SKM-1 (cell line): Measurements from ENCODE around the gene FBXL5.
"Not testable (repeated sequence)": the region's sequence is repeated elsewhere in the genome, so short reads cannot be mapped to it uniquely, and the experiment has no call there.

Source experiments
- DNase-seq: peaks from one replicate; lab custom pipeline; 2025; ENCODE audit not compliant: unreplicated experiment; lab: John Stamatoyannopoulos, UW

FBXL5 gene

GRCh38 chr4:15652191-15652590 lies 3.0 kb downstream of the FBXL5 start:
- DNase-seq = no peak

- DNase-seq = no peak
These were observed 3.5 kb downstream of the FBXL5 start for GRCh38 chr4:15651676-15652075.

DNA sequence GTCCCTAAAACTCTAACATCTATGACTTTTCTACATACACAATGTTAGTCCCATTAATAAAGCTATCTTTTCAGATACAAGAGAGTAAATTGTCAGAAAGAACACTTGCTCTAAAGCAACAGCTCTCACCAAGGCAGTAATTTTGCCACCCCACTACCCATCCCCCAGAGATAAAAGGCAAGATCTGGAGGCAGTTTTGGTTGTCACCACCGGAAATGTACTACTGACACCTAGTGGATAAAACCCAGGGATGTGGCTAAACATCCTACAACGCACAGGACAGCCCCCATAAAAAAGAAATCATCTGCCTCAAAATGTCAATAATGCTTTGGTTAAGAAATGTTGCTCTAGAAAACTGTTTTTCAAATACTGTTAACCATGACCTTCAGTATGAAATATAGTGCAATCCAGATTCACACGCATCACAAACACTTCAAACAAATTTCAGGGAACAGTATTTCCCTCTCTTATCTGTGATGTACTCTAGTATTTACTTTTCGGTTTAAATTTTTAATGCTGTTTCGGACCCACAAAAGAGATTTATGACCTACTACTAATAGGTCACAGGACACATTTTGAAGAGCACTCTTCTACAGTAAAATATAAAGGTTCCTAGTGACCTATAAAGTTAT lies 5.1 kb downstream of the FBXL5 start:
- peak; percentile 12 for DNase-seq

- DNase-seq = no peak
These were observed 6.6 kb downstream of the FBXL5 start for GRCh38 chr4:15648600-15648999.

- no peak for DNase-seq
These were observed 16.7 kb downstream of the FBXL5 start for GRCh38 chr4:15638418-15638817.

- DNase-seq = no peak
These were observed 18.3 kb downstream of the FBXL5 start for GRCh38 chr4:15636818-15637217.

GRCh38 chr4:15617407-15617806 lies 37.8 kb downstream of the FBXL5 start:
- DNase-seq = not testable (repeated sequence)

DNA sequence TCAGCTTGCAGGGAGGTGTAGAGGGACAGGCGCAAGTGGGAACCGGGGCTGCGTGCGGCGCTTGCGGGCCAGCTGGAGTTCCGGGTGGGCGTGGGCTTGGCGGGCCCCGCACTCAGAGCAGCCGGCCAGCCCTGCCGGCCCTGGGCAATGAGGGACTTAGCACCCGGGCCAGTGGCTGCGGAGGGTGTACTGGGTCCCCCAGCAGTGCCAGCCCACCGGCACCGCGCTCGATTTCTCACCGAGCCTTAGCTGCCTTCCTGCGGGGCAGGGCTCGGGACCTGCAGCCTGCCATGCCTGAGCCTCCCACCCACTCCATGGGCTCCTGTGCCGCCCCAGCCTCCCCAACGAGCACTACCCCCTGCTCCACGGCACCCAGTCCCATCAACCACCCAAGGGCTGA lies 40.3 kb downstream of the FBXL5 start:
- not testable (repeated sequence) for DNase-seq

DNA sequence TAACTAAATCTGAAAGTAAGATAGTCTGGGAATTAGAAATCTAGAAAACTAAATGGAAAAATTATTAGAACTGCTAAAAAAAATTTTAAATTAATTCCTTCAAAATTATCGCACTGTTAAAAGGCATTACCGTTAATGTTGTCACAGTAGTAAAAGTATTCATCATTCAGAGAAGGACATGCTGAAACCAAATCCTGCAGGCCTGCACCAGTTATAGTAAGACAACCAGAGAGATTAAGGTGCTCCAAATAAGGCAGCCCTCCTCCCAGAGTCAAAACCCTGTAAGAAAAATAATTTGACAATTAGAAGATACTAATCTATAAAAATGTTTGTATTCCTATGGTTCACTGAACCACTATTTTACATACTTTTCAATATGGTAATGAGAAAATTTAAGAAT lies 43.0 kb downstream of the FBXL5 start:
- no peak for DNase-seq

DNA sequence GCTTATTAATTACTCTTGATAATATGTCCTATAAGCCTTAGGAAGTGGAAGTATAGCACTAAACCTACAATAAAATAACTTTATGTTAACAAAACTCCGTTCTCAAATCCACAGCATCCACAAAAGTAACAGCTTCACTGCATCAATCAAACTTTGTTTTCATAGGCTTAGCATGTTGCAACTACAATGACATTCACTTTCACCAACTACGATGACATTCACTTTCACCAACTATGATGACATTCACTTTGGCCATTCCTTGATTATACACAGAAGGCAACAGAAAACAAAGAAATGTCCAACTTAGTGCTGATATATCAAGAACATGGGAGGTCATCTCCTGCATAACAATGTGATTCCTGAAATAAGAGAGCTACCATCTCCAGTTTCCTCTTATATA lies 44.3 kb downstream of the FBXL5 start:
- DNase-seq = no peak

- DNase-seq = no peak
These were observed 49.6 kb downstream of the FBXL5 start for GRCh38 chr4:15605537-15605936.

- DNase-seq = no peak
These were observed 53.3 kb downstream of the FBXL5 start for GRCh38 chr4:15601862-15602261.

- DNase-seq = no peak
These were observed 55.0 kb downstream of the FBXL5 start for GRCh38 chr4:15600176-15600575.

- DNase-seq = no peak
These were observed 56.5 kb downstream of the FBXL5 start for GRCh38 chr4:15598644-15599043.

DNA sequence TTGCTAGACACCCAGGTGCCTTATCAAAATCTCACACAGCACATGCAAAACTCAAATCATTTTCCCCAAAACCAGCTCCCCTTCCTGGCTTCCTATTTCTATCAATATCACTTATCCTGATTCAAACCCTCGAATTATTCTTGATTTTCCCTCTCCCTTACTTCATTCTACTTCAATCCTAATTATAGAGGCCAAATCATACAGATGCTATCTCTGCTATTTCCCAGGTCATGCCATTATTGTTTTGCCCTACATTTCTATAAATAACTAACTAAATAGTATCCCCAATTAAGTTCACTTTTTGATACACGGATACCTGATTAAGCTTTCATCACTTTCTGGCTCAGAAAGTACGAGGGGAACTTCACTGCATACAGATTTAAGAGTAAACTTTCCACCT lies 62.4 kb downstream of the FBXL5 start:
- DNase-seq = no peak

- DNase-seq = no peak
These were observed 67.5 kb downstream of the FBXL5 start for GRCh38 chr4:15587649-15588048.

- DNase-seq = peak; percentile 9
These were observed 69.1 kb downstream of the FBXL5 start for GRCh38 chr4:15586066-15586465.

GRCh38 chr4:15585331-15585730 lies 69.8 kb downstream of the FBXL5 start:
- DNase-seq = no peak

DNA sequence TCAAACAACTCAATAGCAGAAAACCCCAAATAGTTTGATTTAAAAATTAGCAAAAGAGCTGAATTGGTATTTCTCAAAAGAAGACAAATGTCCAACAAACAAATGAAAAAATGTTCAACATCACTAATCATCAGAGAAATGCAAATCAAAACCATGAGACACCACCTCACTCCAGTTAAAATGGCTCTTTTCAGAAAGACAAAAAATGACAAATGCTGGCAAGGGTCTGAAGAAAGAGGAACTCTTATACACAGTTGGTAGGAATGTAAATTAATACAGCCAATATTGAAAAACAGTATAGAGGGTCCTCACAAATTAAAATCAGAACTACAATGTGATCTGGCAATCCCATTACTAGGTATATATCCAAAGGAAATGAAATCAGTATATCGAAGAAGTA lies 70.4 kb downstream of the FBXL5 start:
- no peak for DNase-seq

- no peak for DNase-seq
These were observed 77.6 kb downstream of the FBXL5 start for GRCh38 chr4:15577508-15577907.

DNA sequence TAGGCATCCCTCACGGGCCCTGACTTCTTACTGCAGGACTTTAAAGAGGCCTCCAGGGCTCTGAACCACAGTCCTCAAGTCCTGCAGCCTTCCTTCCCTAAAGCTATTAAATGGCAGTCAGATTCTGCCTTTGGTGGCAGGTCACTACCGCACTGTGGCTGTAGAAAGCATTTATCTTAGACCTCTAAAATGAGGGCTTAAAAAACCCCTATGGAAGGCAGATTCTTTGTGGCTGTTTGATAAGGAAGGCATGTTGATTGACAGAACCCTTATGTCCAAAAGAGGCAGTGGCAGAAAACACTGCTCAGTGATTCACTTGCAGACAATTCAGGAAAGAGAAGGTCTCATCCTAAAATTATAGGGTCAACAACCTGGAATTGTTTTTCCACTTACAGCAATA lies 79.2 kb downstream of the FBXL5 start:
- DNase-seq = no peak

DNA sequence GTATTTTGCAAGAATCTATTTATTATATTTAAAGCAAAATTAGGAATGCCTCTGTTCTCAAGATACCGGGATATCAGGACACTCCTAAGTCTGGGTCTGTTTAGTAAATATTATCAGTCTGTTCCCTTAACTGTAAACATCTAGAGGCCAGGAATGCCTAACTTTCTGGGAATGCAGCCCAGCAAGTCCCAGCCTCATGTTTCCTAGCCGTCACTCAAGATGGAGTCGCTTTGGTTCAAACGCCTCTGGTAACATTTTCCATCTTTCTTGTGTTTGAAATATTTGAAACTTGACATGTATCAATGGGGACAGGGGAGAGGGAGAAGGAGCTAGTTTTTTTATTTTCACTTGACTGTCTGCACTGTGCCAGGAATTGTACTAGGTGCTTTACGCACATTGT lies 85.4 kb downstream of the FBXL5 start:
- no peak for DNase-seq

DNA sequence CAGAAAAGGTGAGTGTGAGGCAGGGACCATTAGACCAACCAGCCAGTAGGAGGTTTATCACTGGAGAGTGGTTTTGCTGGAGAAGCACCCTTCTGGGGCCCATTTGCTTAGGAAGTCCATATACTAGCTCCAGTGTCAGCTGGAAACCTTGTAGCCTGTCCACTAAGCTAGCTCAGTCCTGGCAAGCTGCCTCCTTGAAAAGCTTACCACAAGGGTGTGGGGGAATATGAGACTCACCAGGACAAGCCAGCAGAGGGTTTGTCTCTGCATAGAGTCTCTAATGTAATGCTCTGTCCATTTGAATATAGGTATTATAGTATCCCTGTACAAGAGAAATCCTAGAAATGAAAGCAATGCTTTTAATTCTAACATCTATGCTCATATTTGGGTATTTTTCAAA lies 86.3 kb downstream of the FBXL5 start:
- no peak for DNase-seq

DNA sequence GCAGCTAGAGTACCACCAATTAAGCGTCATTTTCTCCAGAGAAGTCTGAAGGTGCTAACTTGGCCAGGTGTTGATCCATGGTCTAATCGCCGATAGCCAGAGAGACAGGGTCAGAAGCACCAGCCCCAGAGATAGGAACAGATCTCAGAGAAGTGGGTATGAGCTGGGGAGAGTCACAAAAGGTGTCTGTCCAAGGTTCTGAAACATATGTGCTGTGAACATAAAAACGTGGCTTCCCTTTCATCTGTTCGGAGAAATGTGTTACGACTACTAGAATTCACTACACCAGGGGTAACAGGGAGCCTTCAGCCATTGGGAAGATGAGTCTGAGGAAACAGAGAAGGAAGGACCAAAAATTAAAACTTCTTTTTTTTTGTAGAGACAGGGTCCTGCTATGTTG lies 91.3 kb downstream of the FBXL5 start:
- no peak for DNase-seq
